Activated CD4-positive, alpha-beta T cell treated with anti-CD3 and anti-CD28 coated beads, Interleukin-2, amount 50 U/mL, for 16 hours (primary cell): ENCODE data around the gene SLC19A1.
"Not testable (repeated sequence)": the region's sequence is repeated elsewhere in the genome, so short reads cannot be mapped to it uniquely, and the experiment has no call there.

ENCODE experiments used
- DNase-seq: peaks from one replicate; pipeline ENCODE4 v3.0.0-alpha.2; 2020

The SLC19A1 gene

GRCh38 chr21:45503226-45503625, 39.0 kb downstream of the SLC19A1 start:
- not testable (repeated sequence) for DNase-seq

- no peak for DNase-seq
Measured at GRCh38 chr21:45502600-45502999, 39.6 kb downstream of the SLC19A1 start.

DNA sequence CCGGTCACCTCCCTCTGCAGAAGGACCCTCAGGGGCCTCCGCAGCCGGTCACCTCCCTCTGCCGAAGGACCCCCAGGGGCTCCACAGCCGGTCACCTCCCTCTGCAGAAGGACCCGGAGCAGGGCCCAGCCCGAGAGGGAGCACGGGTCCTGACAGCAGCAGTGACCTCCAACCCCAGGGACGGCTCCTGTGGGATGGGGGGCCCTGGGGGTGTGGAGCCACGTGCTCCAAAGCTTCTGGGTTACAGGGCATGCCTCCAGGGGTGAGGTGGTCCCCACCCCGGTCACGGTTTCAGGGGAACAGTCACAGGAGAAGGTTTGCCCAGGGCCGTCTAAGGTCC, 40.3 kb downstream of the SLC19A1 start:
- DNase-seq, result no peak

DNA sequence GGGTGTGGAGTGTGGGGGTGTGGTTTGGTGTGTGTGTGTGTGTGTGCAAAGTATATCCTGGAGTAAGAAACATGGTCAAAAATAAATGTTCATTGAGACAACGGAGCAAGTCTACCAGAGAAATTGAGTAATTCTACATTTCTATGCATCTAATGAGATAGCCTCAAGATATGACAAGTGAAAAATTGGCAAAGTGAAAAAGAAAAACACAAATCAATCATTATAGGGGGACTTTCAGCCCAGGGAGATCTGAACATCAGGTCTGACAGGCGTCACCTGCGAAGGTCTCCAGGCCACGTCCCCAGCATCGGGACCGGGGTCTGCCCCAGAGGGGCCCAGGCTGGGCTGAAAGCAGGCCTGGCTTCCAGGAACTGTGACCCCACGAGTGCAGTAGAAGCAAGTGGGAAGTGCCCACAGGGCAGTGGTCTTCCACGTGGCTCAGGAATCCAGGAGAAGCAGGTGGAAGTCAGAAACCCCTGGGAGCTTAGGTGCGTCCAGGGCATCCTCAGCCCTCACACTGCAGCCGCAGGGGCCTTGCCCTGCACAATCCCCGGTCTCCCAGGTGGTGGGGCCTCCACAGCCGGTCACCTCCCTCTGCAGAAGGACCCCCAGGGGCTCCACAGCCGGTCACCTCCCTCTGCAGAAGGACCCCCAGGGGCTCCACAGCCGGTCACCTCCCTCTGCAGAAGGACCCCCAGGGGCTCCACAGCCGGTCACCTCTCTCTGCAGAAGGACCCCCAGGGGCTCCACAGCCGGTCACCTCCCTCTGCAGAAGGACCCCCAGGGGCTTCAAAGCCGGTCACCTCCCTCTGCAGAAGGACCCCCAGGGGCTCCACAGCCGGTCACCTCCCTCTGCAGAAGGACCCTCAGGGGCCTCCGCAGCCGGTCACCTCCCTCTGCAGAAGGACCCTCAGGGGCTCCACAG, 40.9 kb downstream of the SLC19A1 start:
- DNase-seq, result not testable (repeated sequence)

DNA sequence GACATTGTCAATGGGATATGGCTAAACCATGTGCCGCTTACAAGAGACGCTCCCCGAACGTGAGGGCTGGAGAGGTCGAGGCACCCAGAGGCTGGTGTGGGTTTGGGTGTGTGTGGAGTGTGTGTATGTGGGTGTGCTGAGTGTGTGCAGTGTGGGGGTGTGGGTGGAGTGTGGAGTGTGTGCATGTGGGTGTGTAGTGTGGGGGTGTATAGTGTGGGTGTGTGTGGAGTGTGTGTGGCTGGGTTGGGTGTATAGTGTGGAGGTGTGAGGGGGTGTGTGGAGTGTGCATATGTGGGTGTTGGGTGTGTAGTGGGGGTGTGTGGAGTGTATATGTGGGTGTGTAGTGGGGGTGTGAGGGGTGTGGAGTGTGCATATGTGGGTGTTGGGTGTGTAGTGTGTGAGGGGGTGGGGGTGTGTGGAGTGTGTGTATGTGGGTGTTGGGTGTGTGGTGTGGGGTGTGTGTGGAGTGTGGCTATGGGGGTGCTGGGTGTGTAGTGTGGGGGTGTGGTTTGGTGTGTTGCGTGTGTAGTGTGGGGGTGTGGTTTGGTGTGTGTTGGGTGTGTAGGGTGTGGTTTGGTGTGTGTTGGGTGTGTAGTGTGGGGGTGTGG, 42.2 kb downstream of the SLC19A1 start:
- DNase-seq, result no peak

- DNase-seq, result no peak
Measured at GRCh38 chr21:45499201-45499750, 43.0 kb downstream of the SLC19A1 start.

DNA sequence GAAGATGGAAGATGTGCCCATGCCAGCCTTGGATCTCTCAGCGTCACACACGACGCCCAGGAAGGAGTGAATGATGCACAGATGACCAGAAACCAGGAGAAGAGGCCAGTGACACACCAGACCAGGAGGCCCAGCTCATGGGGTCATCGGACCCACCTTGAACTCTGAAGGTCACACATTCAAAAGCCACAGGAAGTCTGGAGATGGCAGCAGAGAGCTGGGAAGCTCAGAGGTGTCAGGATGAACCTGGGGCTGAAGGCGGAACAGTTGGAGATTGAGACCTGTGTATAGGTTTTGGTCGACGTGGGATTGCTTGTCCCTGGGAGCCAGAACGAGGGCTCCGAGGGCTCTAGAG, 43.6 kb downstream of the SLC19A1 start:
- no peak for DNase-seq

- no peak for DNase-seq
Measured at GRCh38 chr21:45497846-45498645, 44.2 kb downstream of the SLC19A1 start.

DNA sequence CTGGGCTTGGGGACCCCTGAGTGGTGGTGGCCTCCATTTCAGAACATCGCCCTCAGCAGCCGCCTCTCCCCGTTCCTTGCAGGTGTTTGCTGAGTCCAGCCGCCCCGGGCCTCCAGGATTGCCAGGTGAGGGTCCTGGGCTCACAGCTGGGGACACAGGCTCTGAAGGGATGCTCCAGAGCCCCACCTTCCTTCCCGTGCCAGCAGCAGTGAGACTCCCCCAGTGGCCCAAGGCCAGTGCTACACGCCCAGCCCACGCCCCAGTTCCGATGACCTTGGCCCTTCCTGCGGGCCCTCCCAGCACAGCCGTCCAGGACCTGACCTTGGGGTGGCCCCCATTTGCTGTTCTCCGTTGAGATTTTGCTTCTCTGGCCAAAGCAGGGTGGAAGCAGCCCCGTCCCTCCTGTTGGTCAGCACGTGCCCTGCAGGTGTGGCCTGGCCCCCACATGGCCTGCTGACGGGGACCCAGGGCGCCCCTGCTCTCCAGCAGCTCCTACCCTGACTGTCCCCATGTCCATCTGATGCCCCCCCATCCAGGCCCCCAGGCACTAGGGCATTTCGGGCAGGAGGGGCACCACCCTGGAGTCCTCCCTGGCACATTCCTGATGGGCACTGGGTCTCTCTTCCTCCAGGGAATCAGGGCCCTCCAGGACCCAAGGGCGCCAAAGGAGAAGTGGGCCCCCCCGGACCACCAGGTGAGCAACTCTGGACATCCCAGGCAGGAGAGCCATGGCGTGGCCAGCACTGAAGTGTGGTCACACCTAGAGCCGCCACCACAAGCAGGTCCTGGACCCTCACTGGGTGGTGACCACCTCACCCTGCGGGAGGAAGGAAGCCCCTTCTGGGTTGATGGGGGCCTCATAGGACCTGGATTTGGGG, 45.0 kb downstream of the SLC19A1 start:
- DNase-seq, result no peak

DNA sequence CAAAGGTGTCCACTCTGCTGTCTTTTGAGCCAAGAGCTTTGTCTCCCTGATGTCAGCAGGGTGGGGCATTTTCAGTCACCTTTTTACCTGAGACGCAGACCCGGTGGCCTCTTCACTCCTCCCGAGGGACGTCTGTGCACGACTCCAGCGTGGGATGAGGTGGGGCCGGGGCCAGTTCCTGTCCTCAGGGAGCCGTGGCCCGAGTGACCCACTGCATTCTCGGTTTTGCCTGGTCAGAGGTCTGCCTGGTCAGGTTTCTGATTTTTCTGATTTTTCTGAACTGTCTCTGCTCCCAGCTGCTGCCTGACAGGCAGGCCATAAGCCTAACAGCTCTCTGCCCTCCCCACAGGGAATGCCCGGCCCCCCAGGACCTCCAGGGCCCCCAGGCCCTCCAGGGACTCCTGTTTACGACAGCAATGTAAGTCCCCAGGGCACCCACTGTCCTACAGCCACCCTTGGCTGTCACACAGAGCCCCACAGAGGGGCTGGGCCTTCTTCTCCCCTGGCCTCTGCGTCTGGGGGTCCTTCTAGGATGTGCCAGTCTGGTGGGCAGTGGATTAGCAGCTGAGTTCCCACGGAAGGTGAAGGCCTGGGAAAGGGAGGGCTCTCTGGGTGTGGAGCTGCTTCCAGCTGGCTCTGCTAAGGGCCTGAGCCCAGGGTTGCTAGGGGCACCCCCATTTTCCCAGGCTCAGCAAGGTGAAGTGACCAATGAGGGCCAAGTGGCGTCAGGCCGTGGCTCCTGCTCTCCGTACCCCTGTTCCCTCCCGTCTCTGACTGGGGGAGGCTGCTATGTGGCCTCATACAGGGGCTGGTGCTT, 45.9 kb downstream of the SLC19A1 start:
- DNase-seq, result no peak

DNA sequence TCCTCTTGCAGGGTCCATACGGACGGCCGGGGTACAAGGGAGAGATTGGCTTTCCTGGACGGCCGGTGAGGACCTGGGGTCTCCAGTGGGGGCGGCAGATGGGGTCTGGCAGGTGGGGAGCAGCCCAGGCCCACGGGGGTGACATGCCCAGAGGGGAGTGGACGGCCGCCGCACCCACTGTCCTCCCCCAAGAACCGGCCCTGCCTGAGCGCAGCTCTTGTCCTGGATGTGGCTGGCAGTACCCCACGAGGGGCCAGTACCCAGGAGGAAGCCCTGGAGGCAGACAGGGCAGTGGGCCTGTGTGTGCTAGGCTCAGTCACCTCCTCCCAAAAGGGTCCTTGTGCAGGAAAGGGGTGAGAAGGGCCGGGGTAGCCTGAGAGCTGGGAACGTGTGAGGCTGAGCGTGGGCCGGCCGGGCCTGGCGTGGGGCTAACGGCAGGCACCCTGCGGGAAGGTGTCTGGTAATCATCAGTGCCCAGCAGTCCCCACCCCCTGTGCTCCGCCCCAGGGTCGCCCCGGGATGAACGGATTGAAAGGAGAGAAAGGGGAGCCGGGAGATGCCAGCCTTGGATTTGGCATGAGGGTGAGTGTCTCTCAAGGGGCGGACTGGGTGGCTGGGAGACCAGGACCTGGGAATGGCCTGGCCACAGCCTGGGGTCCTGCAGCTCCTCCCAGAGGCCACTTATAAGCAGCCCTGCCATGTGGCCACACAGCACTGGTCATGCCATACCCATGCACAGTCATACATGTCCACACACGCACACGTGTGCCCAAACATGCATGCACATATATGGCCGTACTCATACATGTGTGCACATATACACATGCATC, 47.2 kb downstream of the SLC19A1 start:
- DNase-seq, result no peak

DNA sequence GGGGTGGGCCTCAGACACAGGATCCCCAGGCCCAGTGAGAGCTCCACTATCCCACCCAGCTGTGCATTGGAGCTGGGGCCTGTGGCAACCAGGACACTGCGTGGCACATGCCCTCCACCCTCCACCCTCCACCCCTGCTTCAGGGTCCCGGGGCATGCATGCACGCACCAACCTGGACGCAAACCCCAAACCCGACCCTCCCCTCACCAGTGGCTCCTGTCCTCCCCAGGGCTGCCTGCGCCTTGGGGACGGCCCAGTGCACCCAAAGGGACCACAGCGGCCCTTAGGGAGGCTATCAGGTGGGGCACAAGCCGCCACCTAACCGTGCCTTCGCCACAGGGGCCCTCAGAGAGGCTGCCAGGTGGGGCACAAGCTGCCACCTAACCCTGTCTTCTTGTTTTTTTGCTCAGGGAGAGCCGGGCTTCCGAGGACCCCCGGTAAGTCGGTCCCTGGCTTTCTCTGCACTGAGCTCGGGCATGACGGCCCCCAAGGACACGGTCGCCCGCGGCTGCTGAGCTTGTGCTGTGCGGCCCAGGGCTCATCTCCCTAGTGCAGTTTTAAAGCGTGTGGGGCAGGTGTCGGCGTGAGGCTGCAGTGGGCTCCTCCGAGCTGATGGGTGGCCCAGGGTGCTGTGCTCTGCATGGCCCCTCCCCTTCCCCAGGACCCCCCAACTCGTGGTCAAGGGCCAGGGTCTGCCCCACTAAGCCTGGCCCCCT, 47.9 kb downstream of the SLC19A1 start:
- DNase-seq, result no peak

DNA sequence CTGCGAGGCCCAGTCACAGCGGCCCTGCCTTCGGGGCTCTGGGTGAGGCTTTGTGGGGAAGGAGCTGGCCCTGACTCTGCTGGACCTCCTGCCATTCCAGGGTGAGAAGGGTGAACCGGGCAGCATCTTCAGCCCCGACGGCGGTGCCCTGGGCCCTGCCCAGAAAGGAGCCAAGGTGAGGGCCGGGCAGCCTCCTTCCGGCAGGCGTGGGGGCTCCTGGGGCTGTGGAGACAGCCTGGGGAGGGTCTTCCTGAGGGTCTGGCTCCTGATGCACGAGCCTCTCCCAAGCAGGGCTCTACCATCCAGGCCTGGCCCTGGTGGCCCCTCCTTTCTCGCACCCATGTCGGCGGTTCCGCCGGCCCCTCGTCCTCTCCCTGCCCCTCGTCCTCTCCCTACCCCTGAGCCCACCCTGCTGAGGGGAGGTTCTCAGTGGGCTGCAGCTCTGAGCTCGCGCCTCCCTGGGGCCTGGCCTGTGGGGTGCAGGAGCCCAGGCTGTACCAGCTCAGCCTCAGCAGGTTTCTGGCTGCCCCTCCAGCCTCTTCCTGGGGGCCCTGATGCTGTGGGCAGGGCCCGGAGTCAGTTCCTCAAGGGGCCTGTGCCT, 48.7 kb downstream of the SLC19A1 start:
- DNase-seq, result no peak

- no peak for DNase-seq
Measured at GRCh38 chr21:45492765-45493164, 49.5 kb downstream of the SLC19A1 start.

DNA sequence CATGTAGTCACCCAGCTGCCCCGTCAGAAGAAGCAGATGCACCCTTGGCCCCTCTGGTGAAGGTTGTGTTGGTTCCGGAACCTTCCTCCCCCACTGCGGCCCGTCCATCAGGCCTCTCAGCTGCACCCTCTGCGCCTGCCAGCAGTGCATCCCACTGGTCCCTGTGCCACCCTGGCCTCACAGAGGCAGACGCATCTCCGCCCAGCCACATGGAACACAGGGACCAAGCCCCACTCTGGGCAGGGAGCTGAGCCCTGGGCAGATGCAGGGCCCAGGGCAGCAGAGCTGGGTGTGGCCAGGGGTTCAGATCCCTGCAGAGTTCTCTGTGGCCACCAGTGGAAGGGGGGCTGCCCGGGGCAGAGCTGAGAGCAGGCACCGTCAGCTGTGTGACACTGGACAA, 50.6 kb downstream of the SLC19A1 start:
- no peak for DNase-seq

DNA sequence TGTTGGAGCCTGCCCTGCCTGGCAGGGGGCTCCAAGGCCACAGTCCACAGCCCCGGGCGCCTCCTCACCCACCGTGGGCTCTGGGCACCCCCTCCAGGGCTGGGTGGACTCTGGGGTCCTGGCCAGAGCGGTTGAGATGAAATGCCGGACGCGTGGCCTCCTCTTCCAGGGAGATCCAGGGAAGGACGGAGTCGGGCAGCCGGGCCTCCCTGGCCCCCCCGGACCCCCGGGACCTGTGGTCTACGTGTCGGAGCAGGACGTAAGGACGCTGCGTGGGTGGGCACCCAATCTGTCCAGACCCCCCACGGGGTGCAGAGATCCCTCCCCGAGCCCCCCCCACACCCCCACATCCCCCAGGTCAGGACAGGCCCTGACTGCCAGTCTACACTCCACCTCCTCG, 51.2 kb downstream of the SLC19A1 start:
- no peak for DNase-seq

GRCh38 chr21:45490049-45490731, 52.0 kb downstream of the SLC19A1 start:
- DNase-seq, result no peak

- DNase-seq, result no peak
Measured at GRCh38 chr21:45489722-45489982, 52.6 kb downstream of the SLC19A1 start.
